GM18867 (cell line): ENCODE results near the gene TMEM61.
"Not testable (repeated sequence)": the region's sequence is repeated elsewhere in the genome, so short reads cannot be mapped to it uniquely, and the experiment has no call there.

Experiments
- ATAC-seq: cut with Tn5 transposase; IDR thresholded peaks from one replicate; pipeline ENCODE4 v1.9.1; 2021; ENCODE audit warnings: mild to moderate bottlenecking, moderate library complexity; ENCODE audit not compliant: unreplicated experiment

TMEM61 gene

GRCh38 chr1:55000110-55001085, 20.0 kb downstream of the TMEM61 start:
- no peak for ATAC-seq

DNA sequence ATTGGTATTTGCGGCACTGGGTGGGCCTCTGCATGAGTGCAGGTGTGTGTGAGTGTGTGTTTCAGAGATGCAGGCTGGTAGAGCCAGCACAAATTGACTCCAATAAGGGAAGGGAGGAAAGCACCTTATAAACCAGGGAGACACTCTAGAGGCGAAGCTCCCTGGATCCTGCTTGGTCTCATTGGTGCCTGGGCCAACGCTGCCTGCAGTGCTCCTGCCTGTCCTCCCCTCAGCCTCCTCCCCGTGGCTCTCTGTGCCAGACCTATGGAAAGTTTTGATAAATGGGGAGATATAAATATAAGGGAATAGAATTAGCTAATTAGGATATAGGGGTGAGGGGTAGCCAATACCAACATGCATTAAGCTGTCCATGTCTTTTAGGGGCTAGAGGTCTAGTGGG, 20.9 kb downstream of the TMEM61 start:
- ATAC-seq, result no peak

DNA sequence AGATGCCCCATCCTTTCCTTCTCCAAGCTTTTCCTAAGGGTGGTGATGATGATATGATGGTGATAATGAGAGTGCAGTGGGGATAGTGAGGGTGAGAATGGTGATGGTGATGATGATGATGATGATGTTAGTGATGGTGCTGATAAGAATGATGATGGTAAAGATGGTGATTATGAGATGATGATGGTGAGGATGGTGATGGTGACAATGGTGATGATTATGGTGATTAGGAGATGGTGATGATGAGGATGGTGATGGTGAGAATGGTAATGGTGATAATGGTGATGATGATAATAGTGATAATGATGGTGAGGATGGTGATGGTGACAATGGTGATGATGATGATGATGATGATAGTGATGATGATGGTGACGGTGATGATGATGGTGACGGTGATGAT, 22.3 kb downstream of the TMEM61 start:
- no peak for ATAC-seq

GRCh38 chr1:55005351-55006140, 25.1 kb downstream of the TMEM61 start:
- ATAC-seq, result no peak

GRCh38 chr1:55006931-55007330, 26.5 kb downstream of the TMEM61 start:
- ATAC-seq, result no peak

GRCh38 chr1:55007625-55008024, 27.2 kb downstream of the TMEM61 start:
- no peak for ATAC-seq

DNA sequence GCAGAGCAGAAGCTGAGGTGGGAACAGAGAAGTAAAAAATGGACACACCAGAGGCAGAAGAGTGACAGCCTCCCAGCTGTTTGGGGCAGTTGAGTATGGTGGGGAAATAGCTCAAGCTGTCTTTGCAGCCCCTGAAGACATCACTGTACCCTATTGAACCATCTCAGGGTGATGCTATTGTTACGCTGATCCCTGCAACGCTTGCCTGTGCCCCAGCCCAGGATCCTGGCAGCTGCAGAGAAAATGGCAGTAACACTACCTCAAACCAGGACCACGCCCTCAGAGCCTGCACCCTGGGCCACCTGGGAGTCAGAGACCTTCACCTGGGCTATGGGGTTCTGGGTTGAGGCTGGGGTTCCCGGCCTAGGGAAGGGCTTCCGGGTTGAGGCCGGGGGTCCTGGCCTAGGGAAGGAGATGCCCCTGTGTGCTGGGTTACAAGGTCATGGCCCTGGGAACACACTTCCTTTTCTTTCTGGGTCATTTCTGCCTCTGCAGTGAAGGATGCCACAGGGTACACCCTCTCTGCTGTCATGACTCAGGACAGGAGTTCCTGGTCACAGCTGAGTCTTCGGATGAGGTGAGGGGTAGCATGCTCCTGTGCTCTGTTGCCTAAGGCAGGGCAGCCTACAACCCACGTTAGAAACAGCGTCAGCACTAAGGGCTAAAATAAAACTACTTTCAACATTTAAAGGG, 29.9 kb downstream of the TMEM61 start:
- no peak for ATAC-seq

- no peak for ATAC-seq
Measured at GRCh38 chr1:55010887-55011217, 30.4 kb downstream of the TMEM61 start.

- ATAC-seq, result no peak
Measured at GRCh38 chr1:55012661-55013060, 32.2 kb downstream of the TMEM61 start.

GRCh38 chr1:55015123-55015522, 34.7 kb downstream of the TMEM61 start:
- no peak for ATAC-seq

- ATAC-seq, result no peak
Measured at GRCh38 chr1:55015731-55016620, 35.5 kb downstream of the TMEM61 start.

GRCh38 chr1:55018395-55018794, 38.0 kb downstream of the TMEM61 start:
- ATAC-seq, result no peak

DNA sequence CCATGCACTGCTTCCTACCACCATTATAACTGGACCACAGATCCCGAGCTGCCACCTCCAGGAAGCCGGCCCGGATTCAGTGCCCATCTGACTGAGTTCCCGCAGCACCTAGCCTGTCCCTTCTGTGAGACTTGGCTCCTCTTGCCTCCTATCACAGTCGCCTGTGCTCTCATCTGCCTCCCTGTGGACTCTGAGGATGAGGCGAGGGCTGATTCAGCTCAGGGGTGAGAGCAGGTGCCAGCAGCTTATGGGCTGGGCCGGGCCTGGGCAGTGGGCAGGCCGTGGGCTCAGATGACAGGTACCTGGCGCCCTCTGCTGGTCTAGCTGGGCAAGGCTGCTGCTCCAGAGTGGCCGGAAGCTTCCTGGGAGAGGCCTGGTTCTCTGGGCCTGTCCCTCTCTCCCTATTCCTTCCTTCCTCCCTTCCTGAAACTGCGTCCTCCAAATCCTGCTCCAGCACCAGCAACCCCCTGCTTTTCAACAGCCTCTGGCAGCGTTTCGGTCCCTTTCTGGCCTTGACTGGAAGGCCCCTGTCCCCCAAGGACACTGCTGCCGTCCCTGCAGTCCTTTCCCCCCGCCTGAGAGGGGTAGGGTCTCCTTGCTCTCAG, 41.6 kb downstream of the TMEM61 start:
- peak; percentile 92 for ATAC-seq

GRCh38 chr1:55024163-55024562, 43.7 kb downstream of the TMEM61 start:
- ATAC-seq, result not testable (repeated sequence)

DNA sequence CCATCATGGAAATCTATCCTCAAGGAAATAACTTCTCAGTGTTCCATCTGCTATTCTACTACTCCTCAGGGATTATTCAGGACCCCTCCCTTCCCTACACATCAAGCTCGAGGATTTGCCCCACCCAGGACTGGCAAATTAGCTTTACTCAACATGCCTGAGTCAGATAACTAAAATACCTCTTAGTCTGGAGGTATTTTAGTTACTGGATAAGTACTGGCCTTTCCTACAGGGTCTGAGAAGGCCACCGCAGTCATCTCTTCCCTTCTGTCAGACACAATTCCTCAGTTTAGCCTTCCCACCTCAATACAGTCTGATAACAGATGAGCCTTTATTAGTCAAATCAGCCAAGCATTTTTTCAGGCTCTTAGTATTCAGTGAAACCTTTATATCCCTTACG, 46.3 kb downstream of the TMEM61 start:
- ATAC-seq, result not testable (repeated sequence)

DNA sequence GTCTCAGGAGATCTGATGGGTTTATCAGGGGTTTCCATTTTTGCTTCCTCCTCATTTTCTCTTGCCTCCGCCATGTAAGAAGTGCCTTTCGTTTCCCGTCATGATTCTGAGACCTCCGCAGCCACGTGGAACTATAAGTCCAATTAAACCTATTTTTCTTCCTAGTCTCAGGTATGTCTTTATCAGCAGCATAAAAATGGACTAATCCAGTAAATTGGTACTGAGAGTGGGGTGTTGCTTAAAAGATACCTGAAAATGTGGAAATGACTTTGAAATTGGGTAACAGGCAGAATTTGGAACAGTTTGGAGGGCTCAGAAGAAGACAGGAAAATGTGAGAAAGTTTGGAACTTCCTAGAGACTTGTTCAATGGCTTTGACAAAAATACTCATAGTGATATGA, 50.7 kb downstream of the TMEM61 start:
- not testable (repeated sequence) for ATAC-seq

DNA sequence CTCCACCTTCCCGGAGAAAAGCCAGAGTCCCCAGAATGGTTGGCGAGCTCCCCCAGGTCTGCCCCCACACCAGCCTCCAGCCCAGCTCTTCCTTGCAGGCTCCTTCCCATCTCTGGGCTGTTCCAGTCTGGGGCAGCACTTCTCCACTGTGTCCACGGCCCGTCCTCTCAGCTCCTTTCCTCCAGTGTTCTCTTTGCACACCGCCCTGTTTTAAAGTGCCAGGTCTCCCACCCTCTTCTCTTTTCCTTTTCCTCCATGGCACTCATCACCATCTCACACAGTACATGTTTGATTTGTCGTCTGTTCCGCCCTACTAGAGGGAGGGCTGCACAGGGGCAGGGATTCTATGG, 52.8 kb downstream of the TMEM61 start:
- ATAC-seq, result no peak

DNA sequence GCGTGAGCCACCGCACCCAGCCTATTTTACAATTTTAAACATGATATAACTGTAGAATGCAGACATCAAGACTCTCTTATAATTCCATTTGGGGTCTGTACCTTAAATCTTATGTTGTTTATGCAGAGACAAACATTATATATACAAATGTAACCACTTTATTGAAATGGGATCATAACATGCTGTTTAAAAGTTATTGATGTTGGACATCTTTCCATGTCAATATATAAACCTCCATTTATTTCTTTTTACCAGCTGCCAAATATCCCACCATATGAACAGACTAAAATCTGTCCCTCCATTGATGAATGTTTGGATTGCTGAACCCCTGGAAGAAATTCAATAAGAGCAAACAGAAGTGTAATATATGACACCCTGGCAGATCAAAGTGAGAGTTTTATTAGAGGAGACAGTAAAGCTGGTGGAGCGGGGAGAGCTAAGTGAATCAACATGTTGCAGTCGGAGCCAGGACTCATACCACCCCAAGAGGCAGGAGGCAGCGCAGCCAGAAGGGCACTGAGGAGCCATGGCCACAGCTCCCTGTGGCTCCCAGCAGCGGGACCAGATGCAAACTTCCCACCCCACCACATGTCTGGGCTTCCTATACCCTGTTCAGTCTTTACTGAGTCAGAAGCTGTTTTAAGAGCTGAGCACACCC, 54.2 kb downstream of the TMEM61 start:
- no peak for ATAC-seq

DNA sequence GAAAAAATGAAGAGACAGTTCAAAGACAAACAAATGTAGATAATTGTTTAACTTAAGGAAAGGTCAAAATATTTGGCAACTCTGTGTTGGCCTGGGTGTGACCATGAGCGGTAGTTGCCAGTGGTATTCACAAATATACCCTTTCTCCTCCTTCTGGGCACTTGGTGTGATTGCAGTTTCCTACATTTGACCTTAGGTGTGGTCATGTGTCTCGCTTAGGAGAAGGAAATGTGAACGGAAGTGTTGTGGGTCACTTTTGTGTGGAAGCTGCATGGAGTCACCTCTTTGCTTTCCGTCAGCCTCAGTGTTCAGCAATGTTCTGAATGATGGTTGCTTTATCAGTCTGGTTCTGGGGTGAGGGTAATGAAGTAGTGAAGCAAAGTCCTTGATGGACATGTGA, 55.5 kb downstream of the TMEM61 start:
- no peak for ATAC-seq
